Glomerular endothelial cell (primary cell): ENCODE results near the gene GARRE1. TPM values are rescaled to one million over a fixed set of nuclear protein-coding genes. Genes with fewer than 3 reads are reported as not detected.
"Not testable (repeated sequence)": the region's sequence is repeated elsewhere in the genome, so short reads cannot be mapped to it uniquely, and the experiment has no call there.

ENCODE experiments used
- DNase-seq: peaks from one replicate; pipeline ENCODE4 v3.0.0-alpha.2; 2011; ENCODE audit warnings: low read depth, low spot score; ENCODE audit errors: extremely low read depth
- total RNA-seq: library from RNA; depleted of rRNA; stranded (reverse); fragments of >200 nt; gene quantifications from 2 replicates; pipeline ENCODE4 v1.2.3, GENCODE V29; 2015

The GARRE1 gene
- total RNA-seq, 1 donor from 2014 or later: 43.9 TPM

GRCh38 chr19:34229721-34230120 is 24.6 kb upstream of the GARRE1 start:
- DNase-seq: no peak

- no peak for DNase-seq
Observed at GRCh38 chr19:34230820-34231219, 23.5 kb upstream of the GARRE1 start.

GRCh38 chr19:34231439-34231838 is 22.9 kb upstream of the GARRE1 start:
- DNase-seq: no peak

GRCh38 chr19:34232566-34233481 is 21.5 kb upstream of the GARRE1 start:
- peak; percentile 72 for DNase-seq

- DNase-seq: no peak
Observed at GRCh38 chr19:34235425-34235940, 18.9 kb upstream of the GARRE1 start.

- no peak for DNase-seq
Observed at GRCh38 chr19:34236035-34236987, 18.0 kb upstream of the GARRE1 start.

GRCh38 chr19:34237283-34237682 is 17.1 kb upstream of the GARRE1 start:
- DNase-seq: no peak

- DNase-seq: no peak
Observed at GRCh38 chr19:34237939-34238338, 16.4 kb upstream of the GARRE1 start.

- DNase-seq: no peak
Observed at GRCh38 chr19:34241513-34242337, 12.6 kb upstream of the GARRE1 start.

GRCh38 chr19:34243138-34243875 is 11.0 kb upstream of the GARRE1 start:
- DNase-seq: not testable (repeated sequence)

- DNase-seq: no peak
Observed at GRCh38 chr19:34243876-34244578, 10.3 kb upstream of the GARRE1 start.

GRCh38 chr19:34244611-34245299 is 9.6 kb upstream of the GARRE1 start:
- DNase-seq: no peak

- no peak for DNase-seq
Observed at GRCh38 chr19:34246340-34246739, 8.0 kb upstream of the GARRE1 start.

GRCh38 chr19:34248941-34249340 is 5.4 kb upstream of the GARRE1 start:
- no peak for DNase-seq

- not testable (repeated sequence) for DNase-seq
Observed at GRCh38 chr19:34253167-34253566, 1.2 kb upstream of the GARRE1 start.

- not testable (repeated sequence) for DNase-seq
Observed at GRCh38 chr19:34253681-34254045, 691 bp upstream of the GARRE1 start.

- no peak for DNase-seq
Observed at GRCh38 chr19:34254698-34255432, 511 bp downstream of the GARRE1 start.

- no peak for DNase-seq
Observed at GRCh38 chr19:34255546-34255945, 1.2 kb downstream of the GARRE1 start.
